HG02623 (cell line): Measurements from ENCODE around the gene GCSAM.
A peak's percentile ranks its signal among the peaks of the same experiment; 100 is the strongest.
"Not testable (repeated sequence)": the region's sequence is repeated elsewhere in the genome, so short reads cannot be mapped to it uniquely, and the experiment has no call there.

Experiments used
- ATAC-seq: cut with Tn5 transposase; IDR thresholded peaks from one replicate; pipeline ENCODE4 v1.9.1; 2021; ENCODE audit warnings: moderate library complexity; ENCODE audit not compliant: unreplicated experiment

The GCSAM gene

GRCh38 chr3:112074616-112075497 is 58.2 kb downstream of the GCSAM start:
- ATAC-seq = peak; percentile 88

DNA sequence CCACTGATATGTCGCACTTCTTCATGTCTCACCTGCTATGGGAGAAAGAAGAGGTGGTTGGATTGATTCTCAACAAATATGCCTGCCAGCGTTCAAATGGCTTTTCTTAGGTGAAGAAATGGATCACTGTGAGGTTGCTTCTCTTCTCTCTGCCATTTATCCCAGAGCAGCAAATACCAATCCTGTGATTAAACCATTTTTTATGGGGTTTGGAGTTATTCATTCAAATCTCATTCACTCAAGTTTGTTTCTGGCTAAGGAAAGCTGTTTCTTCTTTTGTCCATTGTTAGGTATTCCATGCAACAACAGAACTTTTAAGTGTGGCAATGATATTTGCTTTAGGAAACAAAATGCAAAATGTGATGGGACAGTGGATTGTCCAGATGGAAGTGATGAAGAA is 59.0 kb downstream of the GCSAM start:
- ATAC-seq = no peak

- not testable (repeated sequence) for ATAC-seq
Observed at GRCh38 chr3:112072387-112073060, 60.5 kb downstream of the GCSAM start.
